ENCODE measurements around the gene SORBS1. TPM values are rescaled to one million over a fixed set of nuclear protein-coding genes. Genes with fewer than 3 reads are reported as not detected.
A peak's percentile ranks its signal among the peaks of the same experiment; 100 is the strongest.

Gene SORBS1
- total RNA-seq, 1 donor from 2014 or later, result 416 TPM

- Histone ChIP-seq H3K9me3 (no peaks in the 10 kb centered on the region), H3K27me3 (no peaks in the 10 kb centered on the region), H3K4me1 (peaks cover 23 to 85% of the 10 kb centered on the region in 2 donors), H3K27ac (peak overlapping the region; percentile 93 to 96), H3K36me3 (peaks cover 20 to 32% of the 10 kb centered on the region in 2 donors), H3K4me3 (peak overlapping the region in 1 of 2 donors; percentile 14)
- intact Hi-C loops (cut with DNase I), result no loop called here
- no peak for TF ChIP-seq CTCF (IDR thresholded peaks at IDR 0.05)
- peak in 1 of 2 donors; percentile 62 for DNase-seq (ENCODE audit: low spot score in 2 of 2)
These were observed 101.6 kb downstream of the SORBS1 start for GRCh38 chr10:95459446-95460045.

GRCh38 chr10:95458871-95459270 lies 102.3 kb downstream of the SORBS1 start:
- Histone ChIP-seq H3K36me3 (peaks cover 25 to 39% of the 10 kb centered on the region in 2 donors), H3K4me1 (peaks cover 23 to 86% of the 10 kb centered on the region in 2 donors), H3K27me3 (no peaks in the 10 kb centered on the region), H3K27ac (peak overlapping the region; percentile 93 to 96), H3K4me3 (no peak overlapping the region), H3K9me3 (no peaks in the 10 kb centered on the region)
- DNase-seq (ENCODE audit: low spot score in 2 of 2), result no peak
- intact Hi-C loops (cut with DNase I), result no loop called here
- no peak for TF ChIP-seq CTCF (IDR thresholded peaks at IDR 0.05)

GRCh38 chr10:95458014-95458413 lies 103.2 kb downstream of the SORBS1 start:
- intact Hi-C loops (cut with DNase I), result no loop called here
- no peaks in the 10 kb centered on the region for H3K9me3 ChIP-seq
- H3K36me3 ChIP-seq, result peaks cover 32 to 47% of the 10 kb centered on the region in 2 donors
- no peak for TF ChIP-seq CTCF (IDR thresholded peaks at IDR 0.05)
- peak in 1 of 2 donors; percentile 24 for DNase-seq (ENCODE audit: low spot score in 2 of 2)
- H3K4me3 ChIP-seq, result peak overlapping the region in 1 of 2 donors; percentile 18
- H3K27ac ChIP-seq, result peak overlapping the region; percentile 93 to 96
- peaks cover 19 to 84% of the 10 kb centered on the region in 2 donors for H3K4me1 ChIP-seq
- no peaks in the 10 kb centered on the region for H3K27me3 ChIP-seq

- TF ChIP-seq CTCF (IDR thresholded peaks at IDR 0.05), result no peak
- peaks cover 32 to 47% of the 10 kb centered on the region in 2 donors for H3K36me3 ChIP-seq
- H3K4me3 ChIP-seq, result peak overlapping the region in 1 of 2 donors; percentile 18
- H3K27ac ChIP-seq, result peak overlapping the region; percentile 93 to 96
- peak in 1 of 2 donors; percentile 58 for DNase-seq (ENCODE audit: low spot score in 2 of 2)
- H3K9me3 ChIP-seq, result no peaks in the 10 kb centered on the region
- intact Hi-C loops (cut with DNase I), result no loop called here
- peaks cover 22 to 82% of the 10 kb centered on the region in 2 donors for H3K4me1 ChIP-seq
- no peaks in the 10 kb centered on the region for H3K27me3 ChIP-seq
These were observed 103.8 kb downstream of the SORBS1 start for GRCh38 chr10:95457319-95457886.

- peaks cover 21 to 81% of the 10 kb centered on the region in 2 donors for H3K4me1 ChIP-seq
- intact Hi-C loops (cut with DNase I), result no loop called here
- peak in 1 of 2 donors; percentile 51 for DNase-seq (ENCODE audit: low spot score in 2 of 2)
- peak overlapping the region; percentile 93 to 96 for H3K27ac ChIP-seq
- H3K36me3 ChIP-seq, result peaks cover 32 to 47% of the 10 kb centered on the region in 2 donors
- H3K4me3 ChIP-seq, result peak overlapping the region in 1 of 2 donors; percentile 17
- no peaks in the 10 kb centered on the region for H3K9me3 ChIP-seq
- no peaks in the 10 kb centered on the region for H3K27me3 ChIP-seq
- TF ChIP-seq CTCF (IDR thresholded peaks at IDR 0.05), result no peak
These were observed 104.7 kb downstream of the SORBS1 start for GRCh38 chr10:95456516-95456915.

Data from ascending aorta (tissue), 2 donors.